Esophagus muscularis mucosa (tissue), 4 donors: ENCODE data around the gene USP32.

Source experiments
- CTCF ChIP-seq, 3 experiments: fragments of 200-600 bp in 2 of 3; fragments of 450-650 bp in 1 of 3; sonication (generic) in 2 of 3; IDR thresholded peaks; one replicate each; pipeline ENCODE4 v1.5.1; 2017 to 2019; ENCODE audit warnings: antibody characterized with exemption in 3 of 3, mild to moderate bottlenecking in 2 of 3, moderate library complexity in 1 of 3
- EP300 ChIP-seq: sonication (generic); formaldehyde crosslinking; IDR thresholded peaks from one replicate; pipeline ENCODE4 v1.6.1; 2017; ENCODE audit warnings: antibody characterized with exemption
- POLR2A ChIP-seq: fragments of 450-650 bp; IDR thresholded peaks from one replicate; pipeline ENCODE4 v1.6.1; 2017; ENCODE audit warnings: antibody characterized with exemption, moderate library complexity, mild to moderate bottlenecking, low read depth
- POLR2AphosphoS5 ChIP-seq, 2 donors: sonication (generic); formaldehyde crosslinking; IDR thresholded peaks; one replicate each; pipeline ENCODE4 v1.6.1; 2017; ENCODE audit warnings: antibody characterized with exemption in 2 of 2

- TF ChIP-seq CTCF (IDR thresholded peaks at IDR 0.05) (no peak), POLR2AphosphoS5 (IDR thresholded peaks at IDR 0.05) (no peak), EP300 (no peak), POLR2A (no peak)
Measured at GRCh38 chr17:60410001-60410400, 18.1 kb upstream of the USP32 start.
